B cell (primary cell): ENCODE measurements around the gene C16orf54. TPM values are rescaled to one million over a fixed set of nuclear protein-coding genes. Genes with fewer than 3 reads are reported as not detected.

Experiments
- ATAC-seq: fragments of 200-7000 bp; cut with Tn5 transposase; one replicate; pipeline ENCODE4 v1.10.0; 2021; ENCODE audit warnings: low read depth, mild to moderate bottlenecking, moderate number of reproducible peaks, moderate library complexity
- CTCF ChIA-PET: fragments of 350-600 bp; sonication (Branson Sonifier 250); formaldehyde crosslinking; loops from one replicate; lab custom pipeline; 2021; ENCODE audit warnings: antibody characterized with exemption, inconsistent platforms; lab: Charles Lee
- POLR2A ChIA-PET: fragments of 350-600 bp; sonication (Branson Sonifier 250); formaldehyde crosslinking; loops from one replicate; lab custom pipeline; 2021; ENCODE audit warnings: antibody characterized with exemption; lab: Charles Lee
- DNase-seq: peaks from one replicate; pipeline ENCODE4 v3.0.0; 2013
- H2AFZ ChIP-seq: 2 replicates; pipeline ENCODE4 v1.6.1; 2012; ENCODE audit warnings: mild to moderate bottlenecking, low read depth, low read length; ENCODE audit not compliant: insufficient read depth, poor library complexity, severe bottlenecking
- H3K27ac ChIP-seq, 2 donors: 1 replicate in 1 of 2; 2 replicates in 1 of 2; pipeline ENCODE4 v1.5.1; 2012 to 2013; ENCODE audit warnings: low read length in 2 of 2, mild to moderate bottlenecking in 2 of 2, moderate library complexity in 1 of 2
- H3K27me3 ChIP-seq, 4 experiments: fragments of 200-600 bp in 1 of 4; sonication (generic) in 1 of 4; replicated peaks in 1 of 4; 1 replicate in 2 of 4; 2 replicates in 2 of 4; pipeline versions ENCODE4 v1.6.1 to v1.7.0; 2013 to 2016; ENCODE audit warnings: low read length in 3 of 4, mild to moderate bottlenecking in 2 of 4, mixed read lengths in 1 of 4, moderate library complexity in 1 of 4; ENCODE audit not compliant: insufficient read depth in 4 of 4, control insufficient read depth in 3 of 4; ENCODE audit errors: control extremely low read depth in 1 of 4
- H3K36me3 ChIP-seq, 2 experiments: replicated peaks in 1 of 2; 1 replicate in 1 of 2; 2 replicates in 1 of 2; pipeline versions ENCODE4 v1.6.1 to v1.7.1; 2013; ENCODE audit warnings: low read length in 1 of 2; ENCODE audit not compliant: insufficient read depth in 2 of 2, control insufficient read depth in 1 of 2; ENCODE audit errors: control extremely low read depth in 1 of 2, extremely low read depth in 1 of 2
- H3K4me1 ChIP-seq, 2 donors: fragments of 200-600 bp in 1 of 2; sonication (generic) in 1 of 2; 1 replicate in 1 of 2; 2 replicates in 1 of 2; pipeline versions ENCODE4 v1.5.1 to v1.6.1; 2013 to 2017; ENCODE audit warnings: low read length in 2 of 2; ENCODE audit not compliant: control insufficient read depth in 2 of 2, insufficient read depth in 2 of 2
- H3K4me2 ChIP-seq: replicated peaks from 2 replicates; pipeline ENCODE3; 2012; ENCODE audit warnings: mild to moderate bottlenecking, low read depth, low read length; ENCODE audit not compliant: poor library complexity, severe bottlenecking
- H3K4me3 ChIP-seq, 5 experiments: fragments of 200-600 bp in 1 of 5; sonication (generic) in 1 of 5; 1 replicate in 3 of 5; 2 replicates in 2 of 5; pipeline versions ENCODE4 v1.5.1 to v1.7.0; 2011 to 2016; ENCODE audit warnings: low read length in 4 of 5, mild to moderate bottlenecking in 4 of 5, low read depth in 2 of 5, control low read depth in 1 of 5, moderate library complexity in 1 of 5; ENCODE audit not compliant: insufficient read depth in 1 of 5; ENCODE audit errors: control extremely low read depth in 1 of 5, extremely low read depth in 1 of 5
- H3K79me2 ChIP-seq: fragments of 200-600 bp; sonication (generic); one replicate; pipeline ENCODE4 v1.6.0; 2016; ENCODE audit warnings: low read length; ENCODE audit not compliant: control insufficient read depth, insufficient read depth
- H3K9ac ChIP-seq: fragments of 200-600 bp; sonication (generic); 2 replicates; pipeline ENCODE4 v1.6.1; 2017; ENCODE audit warnings: mild to moderate bottlenecking, low read length, moderate library complexity
- H3K9me3 ChIP-seq, 3 donors: one replicate each; pipeline versions ENCODE4 v1.6.1 to v1.7.1; 2013; ENCODE audit warnings: low read length in 2 of 3; ENCODE audit not compliant: control insufficient read depth in 2 of 3, insufficient read depth in 1 of 3; ENCODE audit errors: control extremely low read depth in 1 of 3
- H4K20me1 ChIP-seq: 2 replicates; pipeline ENCODE4 v1.6.0; 2012; ENCODE audit warnings: mild to moderate bottlenecking, low read length; ENCODE audit not compliant: insufficient read depth, control insufficient read depth, poor library complexity, severe bottlenecking
- H3K27ac Mint-ChIP-seq: one replicate; pipeline ENCODE4 v1.8.0; 2021; ENCODE audit warnings: mixed read lengths
- H3K27me3 Mint-ChIP-seq: one replicate; pipeline ENCODE4 v1.8.0; 2021; ENCODE audit warnings: mixed read lengths
- H3K4me1 Mint-ChIP-seq: one replicate; pipeline ENCODE4 v1.8.0; 2021; ENCODE audit warnings: mixed read lengths
- H3K4me3 Mint-ChIP-seq: one replicate; pipeline ENCODE4 v1.8.0; 2021; ENCODE audit warnings: mixed read lengths
- H3K9me3 Mint-ChIP-seq: one replicate; pipeline ENCODE4 v1.8.0; 2022; ENCODE audit warnings: mixed read lengths; ENCODE audit not compliant: insufficient read depth
- EZH2 ChIP-seq: IDR thresholded peaks from 2 replicates; pipeline ENCODE4 v1.6.1; 2012; ENCODE audit warnings: borderline replicate concordance, low read depth, mild to moderate bottlenecking, moderate library complexity, low read length; ENCODE audit not compliant: insufficient read depth, poor library complexity, severe bottlenecking
- WGBS: methylation state at CpG from one replicate; pipeline ENCODE4 v1.1.5; 2013; ENCODE audit warnings: missing lambda C conversion rate; ENCODE audit not compliant: insufficient coverage; 5-methylcytosine and 5-hydroxymethylcytosine counted together
- intact Hi-C: fragments of 100-400 bp; cut with micrococcal nuclease; formaldehyde crosslinking; loops from one replicate; pipeline ENCODE4 v1.10.0; 2022
- polyA plus RNA-seq: library from polyadenylated mRNA; depleted of rRNA; stranded (reverse); fragments of >200 nt; gene quantifications from 2 replicates; pipeline ENCODE4 v1.2.3, GENCODE V29; 2012
- total RNA-seq, 2 donors: library from RNA; stranded (reverse); fragments of 120-200 nt in 1 of 2; gene quantifications; 1 replicate in 1 of 2; 2 replicates in 1 of 2; pipeline versions ENCODE4 v1.2.3 to v1.2.4, GENCODE V29; 2013 to 2022
- TF ChIP-seq, protein P1 (sequence below): fragments of 200-600 bp; IDR thresholded peaks from one replicate; pipeline ENCODE4 v1.8.0; 2022; ENCODE audit warnings: antibody characterized with exemption, mild to moderate bottlenecking

C16orf54 gene
- total and polyA plus RNA-seq, 2 donors (not counting 1 experiment from before 2014, with no cell fraction given): 44.0 to 68.3 TPM

DNA sequence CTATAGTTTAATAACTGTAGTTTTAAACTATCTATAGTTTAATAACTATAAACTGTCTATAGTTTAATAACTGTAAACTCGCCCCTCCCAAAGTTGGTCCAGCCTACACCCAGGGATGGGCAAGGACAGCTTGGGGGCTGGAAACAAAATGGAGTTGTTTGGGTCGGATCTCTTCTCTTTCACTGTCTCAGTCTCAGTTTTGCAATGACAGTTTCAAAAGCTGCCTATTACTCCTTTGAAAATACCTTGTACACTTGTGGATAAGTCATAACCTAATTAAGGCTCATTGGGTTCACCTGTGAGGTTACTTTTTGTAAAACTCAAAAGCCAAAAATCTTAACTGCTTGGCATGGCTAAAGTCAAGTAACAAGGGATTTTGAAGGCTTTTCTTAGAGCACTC, 31.4 kb downstream of the C16orf54 start:
- intact Hi-C loops: no loop called here
- Histone ChIP-seq H3K4me1 (peaks cover 11 to 12% of the 10 kb centered on the region in 2 donors), H3K27me3 (no peaks in the 10 kb centered on the region), H3K4me3 (no peak overlapping the region), H3K36me3 (no peaks in the 10 kb centered on the region), H3K9ac (no peak overlapping the region), H3K27ac (no peak overlapping the region), H3K9me3 (no peaks in the 10 kb centered on the region), H3K4me2 (no peak overlapping the region), H2AFZ (no peak overlapping the region), H3K79me2 (no peaks in the 10 kb centered on the region), H4K20me1 (no peaks in the 10 kb centered on the region)
- H3K27ac Mint-ChIP-seq: no peak overlapping the region
- no peak overlapping the region for H3K4me3 Mint-ChIP-seq
- CTCF ChIA-PET: interaction anchor here (0.6 to 1.6 kb wide), 3 partner anchors 9 to 23 kb away, joined by 3 to 5 read pairs (median 4); no protein-coding TSS in a partner anchor
- no CpG with 5 or more reads among the region's 2 CpGs for WGBS
- TF ChIP-seq, protein P1, sequence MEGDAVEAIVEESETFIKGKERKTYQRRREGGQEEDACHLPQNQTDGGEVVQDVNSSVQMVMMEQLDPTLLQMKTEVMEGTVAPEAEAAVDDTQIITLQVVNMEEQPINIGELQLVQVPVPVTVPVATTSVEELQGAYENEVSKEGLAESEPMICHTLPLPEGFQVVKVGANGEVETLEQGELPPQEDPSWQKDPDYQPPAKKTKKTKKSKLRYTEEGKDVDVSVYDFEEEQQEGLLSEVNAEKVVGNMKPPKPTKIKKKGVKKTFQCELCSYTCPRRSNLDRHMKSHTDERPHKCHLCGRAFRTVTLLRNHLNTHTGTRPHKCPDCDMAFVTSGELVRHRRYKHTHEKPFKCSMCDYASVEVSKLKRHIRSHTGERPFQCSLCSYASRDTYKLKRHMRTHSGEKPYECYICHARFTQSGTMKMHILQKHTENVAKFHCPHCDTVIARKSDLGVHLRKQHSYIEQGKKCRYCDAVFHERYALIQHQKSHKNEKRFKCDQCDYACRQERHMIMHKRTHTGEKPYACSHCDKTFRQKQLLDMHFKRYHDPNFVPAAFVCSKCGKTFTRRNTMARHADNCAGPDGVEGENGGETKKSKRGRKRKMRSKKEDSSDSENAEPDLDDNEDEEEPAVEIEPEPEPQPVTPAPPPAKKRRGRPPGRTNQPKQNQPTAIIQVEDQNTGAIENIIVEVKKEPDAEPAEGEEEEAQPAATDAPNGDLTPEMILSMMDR: no peak
- TF ChIP-seq EZH2: no peak
- H3K9me3 Mint-ChIP-seq: no peaks in the 10 kb centered on the region
- peaks cover 14% of the 10 kb centered on the region for H3K4me1 Mint-ChIP-seq
- DNase-seq (no peak), ATAC-seq (no peak)
- H3K27me3 Mint-ChIP-seq: peaks cover 3% of the 10 kb centered on the region
- POLR2A ChIA-PET: no interaction called here

DNA sequence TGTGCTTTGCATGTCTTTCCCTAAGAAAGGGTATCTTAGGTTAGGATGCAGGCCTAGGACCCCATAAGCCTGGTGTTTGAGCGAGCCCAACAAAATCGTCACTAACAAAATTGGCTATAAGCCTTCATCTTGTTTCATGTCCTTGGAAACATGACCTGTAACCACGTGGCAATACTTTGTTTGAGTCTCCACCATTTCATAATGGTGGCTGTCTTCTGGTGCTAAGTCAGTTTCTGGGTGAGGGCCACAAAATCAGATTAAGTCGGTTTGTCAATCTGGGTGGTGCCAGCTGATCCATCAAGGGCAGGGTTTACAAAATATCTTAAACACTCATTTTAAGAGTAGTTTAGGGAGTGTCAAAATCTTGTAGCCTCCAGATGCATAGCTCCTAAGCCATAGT, 33.0 kb downstream of the C16orf54 start:
- ATAC-seq (no peak), DNase-seq (no peak)
- no peaks in the 10 kb centered on the region for H3K36me3 ChIP-seq
- TF ChIP-seq EZH2: no peak
- TF ChIP-seq, protein P1: no peak
- peaks cover 20% of the 10 kb centered on the region for H3K4me1 Mint-ChIP-seq
- peaks cover 8% of the 10 kb centered on the region for H3K27me3 Mint-ChIP-seq
- CTCF ChIA-PET: interaction anchor here (1.2 to 4.5 kb wide), 3 partner anchors 12 to 72 kb away, joined by 4 to 60 read pairs (median 7); no protein-coding TSS in a partner anchor
- no peak overlapping the region for H3K9ac ChIP-seq
- no peaks in the 10 kb centered on the region for H3K27me3 ChIP-seq
- peaks cover 19 to 21% of the 10 kb centered on the region in 2 donors for H3K4me1 ChIP-seq
- H3K27ac ChIP-seq: no peak overlapping the region
- H3K4me3 Mint-ChIP-seq: no peak overlapping the region
- WGBS: 75% methylated on average over 1 of the region's 4 CpGs
- H2AFZ ChIP-seq: no peak overlapping the region
- H3K4me3 ChIP-seq: no peak overlapping the region
- H3K9me3 ChIP-seq: no peaks in the 10 kb centered on the region
- H3K27ac Mint-ChIP-seq: no peak overlapping the region
- no peaks in the 10 kb centered on the region for H3K79me2 ChIP-seq
- no peak overlapping the region for H3K4me2 ChIP-seq
- intact Hi-C loops: no loop called here
- no peaks in the 10 kb centered on the region for H4K20me1 ChIP-seq
- no peaks in the 10 kb centered on the region for H3K9me3 Mint-ChIP-seq
- POLR2A ChIA-PET: no interaction called here
